GM18505 (cell line): ENCODE data around the gene UGT1A5.
"Not testable (repeated sequence)": the region's sequence is repeated elsewhere in the genome, so short reads cannot be mapped to it uniquely, and the experiment has no call there.

Experiments
- ATAC-seq: cut with Tn5 transposase; IDR thresholded peaks from one replicate; pipeline ENCODE4 v1.9.1; 2021; ENCODE audit not compliant: unreplicated experiment
- POLR2A ChIP-seq: IDR thresholded peaks from 4 replicates; pipeline ENCODE4 v1.6.1; 2011; ENCODE audit warnings: borderline replicate concordance; ENCODE audit not compliant: insufficient read depth, insufficient read length; ENCODE audit errors: extremely low read depth

UGT1A5 gene

DNA sequence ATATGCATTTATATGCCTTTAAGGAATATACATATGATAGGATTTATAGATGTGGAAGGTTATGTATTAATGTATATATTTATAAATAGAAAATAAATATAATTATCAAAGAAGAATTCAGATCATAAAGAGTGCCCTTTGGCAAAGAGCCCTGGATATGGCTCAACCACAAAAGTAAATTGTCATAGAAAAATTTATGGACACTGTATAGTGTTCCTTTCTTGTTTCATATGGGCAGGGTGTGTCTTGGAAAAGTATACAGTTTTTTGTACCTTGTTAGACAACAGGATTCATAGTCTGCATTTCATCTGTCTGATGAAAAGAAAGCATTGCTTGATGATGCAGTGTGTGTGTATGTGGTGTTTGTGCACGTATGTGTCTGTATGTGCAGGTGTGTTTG, 28.1 kb upstream of the UGT1A5 start:
- TF ChIP-seq POLR2A, result no peak
- no peak for ATAC-seq

DNA sequence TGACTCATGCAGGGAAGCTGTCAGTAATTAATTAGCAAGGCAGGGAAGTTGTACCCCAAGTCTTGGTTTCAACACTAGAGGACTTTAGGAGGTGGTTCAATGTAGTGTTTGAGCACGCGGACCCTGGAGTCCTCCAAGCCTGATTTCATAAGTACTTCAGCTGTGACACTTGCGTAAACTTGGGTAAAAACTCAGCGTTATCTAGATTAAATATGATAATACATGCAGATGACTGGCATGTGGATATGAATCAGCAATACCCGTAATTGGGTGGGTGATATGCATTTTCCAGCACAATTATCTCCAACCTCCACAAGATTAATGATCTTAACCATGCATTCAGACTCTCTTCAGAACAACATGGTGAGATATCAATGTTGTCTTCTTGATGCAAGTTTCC, 25.8 kb upstream of the UGT1A5 start:
- no peak for TF ChIP-seq POLR2A
- ATAC-seq, result no peak

DNA sequence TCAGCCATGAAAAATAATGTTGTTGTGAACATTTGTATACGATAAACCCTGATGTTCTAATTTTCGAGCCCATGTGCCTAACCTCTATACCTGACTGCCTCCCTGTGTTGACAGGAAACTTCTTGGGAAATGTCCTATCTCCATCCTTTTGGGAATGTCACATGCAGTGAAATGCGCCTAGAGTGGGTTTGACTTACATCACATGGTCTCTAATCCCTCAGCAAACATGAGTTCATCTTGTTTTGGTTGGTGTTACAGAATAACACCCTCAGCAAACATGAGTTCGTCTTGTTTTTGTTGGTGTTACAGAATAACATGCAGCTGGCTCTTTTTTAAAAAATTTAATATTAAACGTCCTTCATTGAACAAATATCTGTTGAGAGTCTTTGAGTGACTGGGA, 24.4 kb upstream of the UGT1A5 start:
- no peak for TF ChIP-seq POLR2A
- no peak for ATAC-seq

DNA sequence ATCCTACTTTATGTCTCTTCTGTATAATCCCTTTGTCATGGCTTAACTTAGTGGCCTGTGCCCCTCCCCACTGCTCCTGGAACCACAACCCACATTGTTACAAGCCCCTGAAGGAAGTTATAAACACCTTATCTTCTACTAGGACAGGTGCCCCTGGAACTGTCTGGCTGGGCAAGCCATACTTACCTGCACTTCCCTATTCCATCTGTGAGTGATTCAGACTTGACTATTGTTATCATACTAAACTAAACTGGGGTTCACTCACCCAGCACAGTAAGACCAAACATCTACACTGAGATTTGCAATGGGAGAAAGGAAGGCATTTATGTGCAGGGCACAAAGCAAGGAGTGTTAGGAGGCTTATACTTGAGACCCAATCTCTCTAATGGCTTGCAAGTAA, 23.7 kb upstream of the UGT1A5 start:
- ATAC-seq, result no peak
- no peak for TF ChIP-seq POLR2A

DNA sequence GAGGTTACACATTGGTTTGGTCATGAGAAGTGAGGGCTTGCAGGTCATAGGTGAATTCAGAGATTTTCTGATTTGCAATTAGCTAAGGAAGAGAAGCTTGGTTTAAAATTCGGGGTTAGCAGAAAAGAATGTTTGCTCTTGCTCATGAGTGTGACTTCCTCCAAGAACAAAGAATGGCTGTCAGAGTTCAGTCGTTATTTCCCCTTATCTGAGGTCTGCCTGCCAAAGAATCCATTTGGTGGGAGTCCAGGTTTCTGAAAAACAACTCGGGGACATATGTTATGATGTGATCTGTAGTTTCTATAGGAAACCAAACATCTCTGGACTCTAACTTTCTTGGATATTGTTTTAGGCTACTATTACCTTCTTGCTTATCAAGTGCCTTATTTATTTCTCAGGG, 23.2 kb upstream of the UGT1A5 start:
- no peak for TF ChIP-seq POLR2A
- no peak for ATAC-seq

- no peak for ATAC-seq
- no peak for TF ChIP-seq POLR2A
Measured at GRCh38 chr2:233690444-233690843, 22.3 kb upstream of the UGT1A5 start.

GRCh38 chr2:233691443-233692433, 21.0 kb upstream of the UGT1A5 start:
- no peak for TF ChIP-seq POLR2A
- ATAC-seq, result no peak

DNA sequence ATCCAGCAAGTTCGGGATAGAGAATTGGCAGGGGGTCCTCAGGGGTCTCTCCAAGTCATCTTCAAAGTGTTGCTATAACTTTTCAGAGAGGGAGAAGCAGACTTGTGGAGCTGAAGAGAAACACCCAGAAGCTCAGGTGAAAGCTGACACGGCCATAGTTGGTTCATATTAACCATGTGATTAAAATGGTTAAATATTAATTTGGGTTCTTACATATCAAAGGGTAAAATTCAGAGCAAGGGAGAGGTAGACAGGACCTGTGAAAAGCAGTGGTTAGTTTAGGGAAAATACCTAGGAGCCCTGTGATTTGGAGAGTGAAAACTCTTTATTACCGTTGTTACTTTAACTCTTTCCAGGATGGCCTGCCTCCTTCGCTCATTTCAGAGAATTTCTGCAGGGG, 20.1 kb upstream of the UGT1A5 start, which contains the start of gene UGT1A6:
Gene UGT1A6 (plus strand): TSS at position 243 of the 400 bp plus-strand sequence. CDS start 115 bp downstream, at position 358.
- no peak for TF ChIP-seq POLR2A
- no peak for ATAC-seq

DNA sequence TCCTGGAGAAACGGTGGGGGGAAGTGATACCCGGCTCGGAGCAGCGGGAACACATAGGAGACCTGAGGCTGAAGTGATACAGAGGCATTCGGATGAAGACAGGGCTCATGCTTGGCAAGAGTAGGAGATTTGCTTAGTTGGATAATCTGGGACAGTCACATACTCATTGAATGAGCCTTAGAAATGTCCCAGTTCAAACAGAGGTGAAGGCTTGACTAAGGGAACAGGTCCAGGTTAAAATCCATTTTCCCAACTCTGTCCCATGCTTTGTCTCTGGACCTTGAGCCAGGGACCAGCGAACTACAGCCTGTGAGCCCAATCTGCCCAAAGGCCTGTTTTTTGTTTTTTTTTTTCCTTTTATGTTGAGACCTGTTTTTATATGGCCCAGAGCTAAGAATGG, 18.7 kb upstream of the UGT1A5 start:
- ATAC-seq, result no peak
- no peak for TF ChIP-seq POLR2A

DNA sequence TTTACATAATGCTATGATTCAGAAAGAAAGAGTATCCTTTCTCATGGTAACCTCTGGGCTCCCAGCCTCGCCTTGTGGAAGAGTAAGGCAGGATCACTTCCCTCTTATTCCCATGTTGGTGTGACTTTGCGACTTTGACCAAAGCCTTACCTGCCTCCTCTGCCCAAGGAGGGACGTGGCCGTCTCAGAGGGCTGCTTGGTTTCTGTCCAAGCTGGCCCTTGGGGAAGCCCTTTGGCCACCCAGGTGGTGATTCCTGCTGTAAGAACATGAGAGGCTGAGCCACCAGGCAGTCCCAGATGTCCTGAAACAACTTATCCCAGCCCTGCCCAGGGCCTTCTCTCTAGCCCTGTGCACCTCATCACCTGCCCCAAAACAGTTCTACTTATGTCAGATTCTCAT, 14.0 kb upstream of the UGT1A5 start:
- no peak for TF ChIP-seq POLR2A
- ATAC-seq, result no peak

GRCh38 chr2:233699424-233700027, 13.2 kb upstream of the UGT1A5 start:
- ATAC-seq, result no peak
- no peak for TF ChIP-seq POLR2A

GRCh38 chr2:233700028-233700635, 12.6 kb upstream of the UGT1A5 start:
- ATAC-seq, result no peak
- no peak for TF ChIP-seq POLR2A

DNA sequence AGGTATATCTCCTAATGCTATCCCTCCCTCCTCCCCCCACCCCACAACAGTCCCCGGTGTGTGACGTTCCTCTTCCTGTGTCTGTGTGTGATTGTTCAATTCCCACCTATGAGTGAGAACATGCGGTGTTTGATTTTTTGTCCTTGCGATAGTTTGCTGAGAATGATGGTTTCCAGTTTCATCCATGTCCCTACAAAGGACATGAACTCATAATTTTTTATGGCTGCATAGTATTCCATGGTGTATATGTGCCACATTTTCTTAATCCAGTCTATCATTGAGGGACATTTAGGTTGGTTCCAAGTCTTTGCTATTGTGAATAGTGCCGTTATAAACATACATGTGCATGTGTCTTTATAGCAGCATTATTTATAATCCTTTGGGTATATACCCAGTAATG, 11.9 kb upstream of the UGT1A5 start:
- not testable (repeated sequence) for ATAC-seq

GRCh38 chr2:233702238-233702637, 10.5 kb upstream of the UGT1A5 start:
- ATAC-seq, result no peak

More at GRCh38 chr2:233702238-233702637, 10.5 kb upstream of the UGT1A5 start:
- no peak for TF ChIP-seq POLR2A
